Activated CD8-positive, alpha-beta memory T cell treated with anti-CD3 and anti-CD28 coated beads for 24 hours (primary cell): Measurements from ENCODE around the gene GIPC2.
"Not testable (repeated sequence)": the region's sequence is repeated elsewhere in the genome, so short reads cannot be mapped to it uniquely, and the experiment has no call there.

Source experiments
- DNase-seq: peaks from one replicate; pipeline ENCODE4 v3.0.0-alpha.2; 2020

Gene GIPC2

GRCh38 chr1:78038071-78038470 is 7.7 kb upstream of the GIPC2 start:
- DNase-seq, result no peak

- DNase-seq, result no peak
Observed at GRCh38 chr1:78038491-78038939, 7.3 kb upstream of the GIPC2 start.

- DNase-seq, result no peak
Observed at GRCh38 chr1:78040484-78041089, 5.2 kb upstream of the GIPC2 start.

GRCh38 chr1:78043436-78043835 is 2.3 kb upstream of the GIPC2 start:
- DNase-seq, result no peak

- DNase-seq, result no peak
Observed at GRCh38 chr1:78044796-78045562, 787 bp upstream of the GIPC2 start.

- DNase-seq, result no peak
Observed at GRCh38 chr1:78045563-78045925, 222 bp upstream of the GIPC2 start.

- DNase-seq, result no peak
Observed at GRCh38 chr1:78047106-78047505, 1.3 kb downstream of the GIPC2 start.

GRCh38 chr1:78047631-78048030 is 1.9 kb downstream of the GIPC2 start:
- DNase-seq, result no peak

- no peak for DNase-seq
Observed at GRCh38 chr1:78048446-78048845, 2.7 kb downstream of the GIPC2 start.

- no peak for DNase-seq
Observed at GRCh38 chr1:78049396-78049795, 3.6 kb downstream of the GIPC2 start.

- no peak for DNase-seq
Observed at GRCh38 chr1:78051005-78051404, 5.2 kb downstream of the GIPC2 start.

- no peak for DNase-seq
Observed at GRCh38 chr1:78052685-78053405, 7.1 kb downstream of the GIPC2 start.

GRCh38 chr1:78053498-78053897 is 7.7 kb downstream of the GIPC2 start:
- no peak for DNase-seq

- DNase-seq, result no peak
Observed at GRCh38 chr1:78054559-78054958, 8.8 kb downstream of the GIPC2 start.

GRCh38 chr1:78054972-78055371 is 9.2 kb downstream of the GIPC2 start:
- no peak for DNase-seq

GRCh38 chr1:78055565-78056132 is 9.9 kb downstream of the GIPC2 start:
- DNase-seq, result no peak

GRCh38 chr1:78058670-78059069 is 12.9 kb downstream of the GIPC2 start:
- DNase-seq, result no peak

GRCh38 chr1:78060857-78061563 is 15.2 kb downstream of the GIPC2 start:
- no peak for DNase-seq

- DNase-seq, result no peak
Observed at GRCh38 chr1:78061825-78062523, 16.2 kb downstream of the GIPC2 start.

- not testable (repeated sequence) for DNase-seq
Observed at GRCh38 chr1:78064886-78065285, 19.1 kb downstream of the GIPC2 start.

- DNase-seq, result no peak
Observed at GRCh38 chr1:78068681-78069283, 23.0 kb downstream of the GIPC2 start.

- no peak for DNase-seq
Observed at GRCh38 chr1:78069784-78070183, 24.0 kb downstream of the GIPC2 start.
